ENCODE data around the gene PCGF1. TPM values are rescaled to one million over a fixed set of nuclear protein-coding genes. Genes with fewer than 3 reads are reported as not detected.

Gene PCGF1
- total RNA-seq, 1 experiment from 2014 or later: 19.3 TPM

- no peak overlapping the region for H3K27ac ChIP-seq
- DNase-seq (ENCODE audit: low read depth in 1 of 2, low spot score in 2 of 2): no peak
- peak overlapping the region; percentile 37 for H3K4me3 ChIP-seq
- H3K9me3 ChIP-seq (replicated peaks): 0 out of 2 replicates have a peak, but pooled peaks cover 7% of the 10 kb centered on the region
- H3K4me1 ChIP-seq (replicated peaks): peaks cover 23% of the 10 kb centered on the region
- H3K27me3 ChIP-seq (replicated peaks): no peaks in the 10 kb centered on the region
- H3K36me3 ChIP-seq: peaks cover 11% of the 10 kb centered on the region
Measured at GRCh38 chr2:74548900-74549826, 41.7 kb upstream of the PCGF1 start.

- H3K4me1 ChIP-seq (replicated peaks): peaks cover 19% of the 10 kb centered on the region
Measured at GRCh38 chr2:74548285-74548899, 40.9 kb upstream of the PCGF1 start.

GRCh38 chr2:74546004-74546403, 38.5 kb upstream of the PCGF1 start:
- Histone ChIP-seq H3K9me3 (replicated peaks) (0 out of 2 replicates have a peak, but pooled peaks cover 7% of the 10 kb centered on the region), H3K4me3 (no peak overlapping the region), H3K36me3 (peaks cover 11% of the 10 kb centered on the region), H3K4me1 (replicated peaks) (peaks cover 13% of the 10 kb centered on the region), H3K27me3 (replicated peaks) (no peaks in the 10 kb centered on the region), H3K27ac (no peak overlapping the region)
- no peak for DNase-seq (ENCODE audit: low read depth in 1 of 2, low spot score in 2 of 2)

More at GRCh38 chr2:74548285-74548899, 40.9 kb upstream of the PCGF1 start:
- no peak overlapping the region for H3K27ac ChIP-seq
- no peak for DNase-seq (ENCODE audit: low read depth in 1 of 2, low spot score in 2 of 2)
- H3K36me3 ChIP-seq: peaks cover 11% of the 10 kb centered on the region
- H3K4me3 ChIP-seq: peak overlapping the region; percentile 37
- H3K27me3 ChIP-seq (replicated peaks): no peaks in the 10 kb centered on the region
- H3K9me3 ChIP-seq (replicated peaks): 0 out of 2 replicates have a peak, but pooled peaks cover 7% of the 10 kb centered on the region

GRCh38 chr2:74544634-74545033, 37.1 kb upstream of the PCGF1 start:
- H3K27ac ChIP-seq: no peak overlapping the region
- H3K27me3 ChIP-seq (replicated peaks): no peaks in the 10 kb centered on the region
- 0 out of 2 replicates have a peak, but pooled peaks cover 7% of the 10 kb centered on the region for H3K9me3 ChIP-seq (replicated peaks)
- H3K4me3 ChIP-seq: no peak overlapping the region
- DNase-seq (ENCODE audit: low read depth in 1 of 2, low spot score in 2 of 2): no peak
- peaks cover 8% of the 10 kb centered on the region for H3K36me3 ChIP-seq
- H3K4me1 ChIP-seq (replicated peaks): peaks cover 13% of the 10 kb centered on the region

GRCh38 chr2:74542978-74543377, 35.5 kb upstream of the PCGF1 start:
- Histone ChIP-seq H3K27me3 (replicated peaks) (no peaks in the 10 kb centered on the region), H3K36me3 (no peaks in the 10 kb centered on the region)
- no peak for DNase-seq (ENCODE audit: low read depth in 1 of 2, low spot score in 2 of 2)

GRCh38 chr2:74540291-74540690, 32.8 kb upstream of the PCGF1 start:
- DNase-seq (ENCODE audit: low read depth in 1 of 2, low spot score in 2 of 2): no peak
- Histone ChIP-seq H3K27me3 (replicated peaks) (no peaks in the 10 kb centered on the region), H3K27ac (no peak overlapping the region), H3K4me3 (no peak overlapping the region), H3K36me3 (no peaks in the 10 kb centered on the region), H3K9me3 (replicated peaks) (no peaks in the 10 kb centered on the region), H3K4me1 (replicated peaks) (no peaks in the 10 kb centered on the region)

More at GRCh38 chr2:74542978-74543377, 35.5 kb upstream of the PCGF1 start:
- Histone ChIP-seq H3K9me3 (replicated peaks) (no peaks in the 10 kb centered on the region), H3K27ac (no peak overlapping the region), H3K4me3 (no peak overlapping the region), H3K4me1 (replicated peaks) (no peaks in the 10 kb centered on the region)

GRCh38 chr2:74538881-74539339, 31.4 kb upstream of the PCGF1 start:
- Histone ChIP-seq H3K36me3 (no peaks in the 10 kb centered on the region), H3K9me3 (replicated peaks) (no peaks in the 10 kb centered on the region), H3K4me1 (replicated peaks) (no peaks in the 10 kb centered on the region), H3K27ac (no peak overlapping the region), H3K27me3 (replicated peaks) (no peaks in the 10 kb centered on the region), H3K4me3 (no peak overlapping the region)
- DNase-seq (ENCODE audit: low read depth in 1 of 2, low spot score in 2 of 2): no peak

- Histone ChIP-seq H3K27ac (no peak overlapping the region), H3K36me3 (peaks cover 11% of the 10 kb centered on the region), H3K4me3 (no peak overlapping the region), H3K4me1 (replicated peaks) (no peaks in the 10 kb centered on the region), H3K27me3 (replicated peaks) (no peaks in the 10 kb centered on the region), H3K9me3 (replicated peaks) (no peaks in the 10 kb centered on the region)
- DNase-seq (ENCODE audit: low read depth in 1 of 2, low spot score in 2 of 2): no peak
Measured at GRCh38 chr2:74537140-74537539, 29.6 kb upstream of the PCGF1 start.

- H3K36me3 ChIP-seq: peaks cover 17% of the 10 kb centered on the region
- H3K27me3 ChIP-seq (replicated peaks): no peaks in the 10 kb centered on the region
- no peak overlapping the region for H3K27ac ChIP-seq
- no peak overlapping the region for H3K4me3 ChIP-seq
- no peaks in the 10 kb centered on the region for H3K9me3 ChIP-seq (replicated peaks)
- DNase-seq (ENCODE audit: low read depth in 1 of 2, low spot score in 2 of 2): no peak
- no peaks in the 10 kb centered on the region for H3K4me1 ChIP-seq (replicated peaks)
Measured at GRCh38 chr2:74536166-74536950, 28.9 kb upstream of the PCGF1 start.

GRCh38 chr2:74535440-74535965, 28.0 kb upstream of the PCGF1 start:
- peaks cover 6% of the 10 kb centered on the region for H3K4me1 ChIP-seq (replicated peaks)
- no peak for DNase-seq (ENCODE audit: low read depth in 1 of 2, low spot score in 2 of 2)
- peaks cover 22% of the 10 kb centered on the region for H3K36me3 ChIP-seq

GRCh38 chr2:74534411-74534810, 26.9 kb upstream of the PCGF1 start:
- Histone ChIP-seq H3K36me3 (peaks cover 23% of the 10 kb centered on the region), H3K4me3 (no peak overlapping the region), H3K27ac (no peak overlapping the region), H3K4me1 (replicated peaks) (peaks cover 7% of the 10 kb centered on the region), H3K9me3 (replicated peaks) (no peaks in the 10 kb centered on the region), H3K27me3 (replicated peaks) (no peaks in the 10 kb centered on the region)
- DNase-seq (ENCODE audit: low read depth in 1 of 2, low spot score in 2 of 2): no peak

More at GRCh38 chr2:74535440-74535965, 28.0 kb upstream of the PCGF1 start:
- no peaks in the 10 kb centered on the region for H3K9me3 ChIP-seq (replicated peaks)
- H3K27me3 ChIP-seq (replicated peaks): no peaks in the 10 kb centered on the region
- H3K4me3 ChIP-seq: no peak overlapping the region
- no peak overlapping the region for H3K27ac ChIP-seq

GRCh38 chr2:74533464-74533863, 26.0 kb upstream of the PCGF1 start:
- Histone ChIP-seq H3K4me3 (no peak overlapping the region), H3K27me3 (replicated peaks) (no peaks in the 10 kb centered on the region), H3K36me3 (peaks cover 29% of the 10 kb centered on the region)

GRCh38 chr2:74532222-74532621, 24.7 kb upstream of the PCGF1 start:
- H3K4me3 ChIP-seq: no peak overlapping the region
- peaks cover 13% of the 10 kb centered on the region for H3K4me1 ChIP-seq (replicated peaks)
- DNase-seq (ENCODE audit: low read depth in 1 of 2, low spot score in 2 of 2): no peak
- H3K9me3 ChIP-seq (replicated peaks): no peaks in the 10 kb centered on the region
- H3K36me3 ChIP-seq: peaks cover 41% of the 10 kb centered on the region
- no peaks in the 10 kb centered on the region for H3K27me3 ChIP-seq (replicated peaks)
- no peak overlapping the region for H3K27ac ChIP-seq

More at GRCh38 chr2:74533464-74533863, 26.0 kb upstream of the PCGF1 start:
- Histone ChIP-seq H3K4me1 (replicated peaks) (peaks cover 9% of the 10 kb centered on the region), H3K27ac (no peak overlapping the region), H3K9me3 (replicated peaks) (no peaks in the 10 kb centered on the region)
- no peak for DNase-seq (ENCODE audit: low read depth in 1 of 2, low spot score in 2 of 2)

All from SJSA1 (cell line).